ENCODE measurements around the gene METTL26.

DNA sequence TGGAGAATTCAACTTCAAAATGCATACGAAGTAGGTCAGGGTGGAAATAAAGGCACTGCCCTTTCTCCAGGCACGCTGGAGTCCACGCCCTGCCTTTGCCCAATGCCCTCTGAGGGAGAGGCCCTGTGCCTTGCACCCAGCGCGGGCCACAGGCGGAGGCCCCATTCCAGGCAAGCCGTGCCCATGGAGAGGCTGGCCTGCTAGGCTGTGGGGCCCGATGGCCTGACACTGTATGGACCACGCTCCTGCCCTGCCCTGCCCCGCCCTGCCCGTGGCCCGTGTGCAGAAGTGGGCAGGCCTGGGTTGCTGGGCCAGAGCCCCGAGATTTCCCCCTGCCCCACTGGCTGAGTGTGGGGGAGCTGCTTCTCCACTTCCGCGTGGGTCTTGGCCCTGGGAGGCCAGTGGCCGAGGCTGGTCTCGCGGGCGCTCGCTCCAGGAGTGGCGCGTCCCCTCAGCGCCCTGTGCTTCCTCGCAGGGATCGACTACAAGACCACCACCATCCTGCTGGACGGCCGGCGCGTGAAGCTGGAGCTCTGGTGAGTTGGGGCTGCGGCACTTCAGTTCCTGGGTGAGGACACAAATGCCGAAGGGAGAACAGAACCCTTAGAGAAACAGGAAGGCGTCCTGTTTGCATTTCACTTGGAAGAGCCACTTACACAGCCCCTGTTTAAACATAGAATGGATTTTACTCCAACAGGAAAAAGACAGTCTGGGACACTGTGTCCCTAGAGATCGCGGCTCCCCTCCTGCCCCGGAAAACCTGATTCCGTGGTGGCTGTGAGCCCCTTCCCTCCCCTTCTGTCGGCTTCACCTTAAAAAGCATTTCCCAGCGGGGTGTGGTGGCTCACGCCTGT, 19.1 kb downstream of the METTL26 start:
- TF ChIP-seq POLR2A (IDR thresholded peaks at IDR 0.05) (no peak), CTCF (IDR thresholded peaks at IDR 0.05) (no peak)
